ENCODE measurements around the gene YPEL1.

YPEL1 gene

DNA sequence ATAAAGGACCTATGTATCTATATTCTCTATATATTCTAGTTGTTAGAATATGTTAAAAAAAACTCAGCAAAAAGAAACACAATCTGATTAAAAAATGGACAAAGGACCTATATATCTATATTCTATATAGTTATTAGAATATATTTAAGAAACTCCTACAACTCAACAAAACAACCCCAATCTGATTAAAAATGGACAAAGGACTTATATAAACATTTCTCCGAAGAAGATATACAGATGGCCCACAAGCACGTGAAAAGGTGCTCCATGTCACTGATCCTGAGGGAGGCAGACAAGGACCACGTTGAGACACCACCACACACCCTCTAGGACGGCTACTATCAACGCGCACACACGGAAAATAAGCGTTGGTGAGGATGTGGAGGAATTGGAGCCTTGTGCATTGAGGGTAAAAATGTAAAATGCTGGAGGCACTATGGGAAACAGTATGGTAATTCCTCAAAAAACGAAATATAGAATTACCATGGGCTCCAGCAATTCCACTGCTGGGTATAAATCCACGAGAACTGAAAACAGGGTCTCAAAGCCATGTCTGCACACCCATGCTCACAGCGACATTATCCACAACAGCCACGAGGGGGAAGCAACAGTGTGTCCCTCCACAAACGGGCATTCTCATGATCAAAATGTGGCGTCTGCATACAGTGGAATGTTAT lies 22.7 kb downstream of the YPEL1 start:
- H3K27ac ChIP-seq (ENCODE audit: insufficient read depth, low read depth, low read length, poor library complexity, severe bottlenecking) = no peak overlapping the region
- WGBS, 2 experiments = 57 to 66% methylated on average over 14 of the region's 14 CpGs

DNA sequence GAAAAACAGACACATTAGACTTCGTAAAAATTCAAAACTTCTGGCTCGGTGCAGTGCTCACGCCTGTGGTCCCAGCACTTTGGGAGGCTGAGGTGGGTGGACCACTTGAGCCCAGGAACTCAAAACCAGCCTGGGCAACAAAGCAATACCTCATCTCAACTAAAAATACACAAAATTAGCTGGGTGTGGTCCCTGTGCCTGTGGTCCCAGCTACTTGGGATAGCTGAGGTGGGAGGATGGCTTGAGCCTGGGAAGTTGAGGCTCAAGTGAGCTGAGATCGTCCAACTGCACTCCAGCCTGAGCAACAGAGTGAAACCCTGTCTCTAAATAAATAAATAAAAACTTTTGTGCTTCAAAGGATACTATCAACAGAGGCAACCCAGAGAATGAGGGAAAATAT lies 23.7 kb downstream of the YPEL1 start:
- Histone ChIP-seq H3K27ac (ENCODE audit: insufficient read depth, low read depth, low read length, poor library complexity, severe bottlenecking) (no peak overlapping the region), H3K36me3 (ENCODE audit: control insufficient read depth, insufficient read depth, low read length) (peaks cover 4% of the 10 kb centered on the region), H3K9me3 (ENCODE audit: control insufficient read depth, low read length) (no peaks in the 10 kb centered on the region), H3K4me1 (ENCODE audit: control insufficient read depth, insufficient read depth, low read length) (peaks cover 4% of the 10 kb centered on the region), H3K27me3 (ENCODE audit: control insufficient read depth, insufficient read depth, low read length, poor library complexity, severe bottlenecking) (no peaks in the 10 kb centered on the region), H3K4me3 (ENCODE audit: insufficient read depth, low read depth, low read length) (no peak overlapping the region)
- 92 to 99% methylated on average over 4 of the region's 4 CpGs for WGBS, 2 experiments

More for the DNA sequence above, 22.7 kb downstream of the YPEL1 start:
- H3K4me1 ChIP-seq (ENCODE audit: control insufficient read depth, insufficient read depth, low read length) = peaks cover 4% of the 10 kb centered on the region
- peaks cover 4% of the 10 kb centered on the region for H3K36me3 ChIP-seq (ENCODE audit: control insufficient read depth, insufficient read depth, low read length)
- H3K9me3 ChIP-seq (ENCODE audit: control insufficient read depth, low read length) = no peaks in the 10 kb centered on the region
- H3K27me3 ChIP-seq (ENCODE audit: control insufficient read depth, insufficient read depth, low read length, poor library complexity, severe bottlenecking) = no peaks in the 10 kb centered on the region
- no peak overlapping the region for H3K4me3 ChIP-seq (ENCODE audit: insufficient read depth, low read depth, low read length)

DNA sequence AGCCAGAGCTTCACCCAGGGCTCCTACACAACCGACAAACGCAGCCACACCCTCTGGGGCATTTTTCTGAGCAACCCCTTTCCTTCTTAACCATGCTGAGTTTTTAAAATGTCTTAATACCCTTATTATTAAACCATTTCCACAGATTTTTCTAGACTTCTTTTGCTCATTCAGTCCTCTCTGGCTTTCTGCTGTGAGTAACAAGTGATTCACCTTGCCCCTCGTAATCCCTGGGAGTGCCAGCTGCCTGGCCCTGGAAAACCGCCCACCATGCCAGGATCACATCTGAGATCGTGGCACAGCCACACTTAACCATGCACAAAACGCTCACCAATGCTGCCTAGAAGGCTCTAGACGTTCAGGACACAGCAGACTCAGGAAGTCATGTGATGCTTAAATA lies 25.4 kb downstream of the YPEL1 start:
- Histone ChIP-seq H3K27me3 (ENCODE audit: control insufficient read depth, insufficient read depth, low read length, poor library complexity, severe bottlenecking) (no peaks in the 10 kb centered on the region), H3K9me3 (ENCODE audit: control insufficient read depth, low read length) (no peaks in the 10 kb centered on the region), H3K4me1 (ENCODE audit: control insufficient read depth, insufficient read depth, low read length) (peaks cover 4% of the 10 kb centered on the region), H3K27ac (ENCODE audit: insufficient read depth, low read depth, low read length, poor library complexity, severe bottlenecking) (no peak overlapping the region), H3K36me3 (ENCODE audit: control insufficient read depth, insufficient read depth, low read length) (peaks cover 4% of the 10 kb centered on the region), H3K4me3 (ENCODE audit: insufficient read depth, low read depth, low read length) (no peak overlapping the region)
- 92 to 93% methylated on average over 7 of the region's 7 CpGs for WGBS, 2 experiments

DNA sequence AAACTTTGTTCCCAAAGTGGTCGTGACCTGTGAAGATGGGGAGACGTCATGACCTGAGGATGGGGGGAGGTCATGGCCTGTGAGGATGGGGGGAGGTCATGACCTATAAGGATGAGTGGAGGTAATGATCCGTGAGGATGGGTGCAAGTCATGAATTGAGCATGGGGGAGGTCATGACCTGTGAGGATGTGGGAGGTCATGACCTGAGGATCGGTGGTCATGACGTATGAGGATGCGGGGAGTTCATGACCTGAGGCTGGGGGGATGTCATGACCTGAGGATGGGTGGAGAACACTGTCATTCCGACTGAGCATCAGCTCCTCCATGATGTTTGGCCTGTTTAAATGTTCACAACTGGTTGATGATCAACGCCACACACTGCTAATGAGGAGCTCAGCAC lies 25.9 kb downstream of the YPEL1 start:
- Histone ChIP-seq H3K36me3 (ENCODE audit: control insufficient read depth, insufficient read depth, low read length) (peaks cover 4% of the 10 kb centered on the region), H3K4me1 (ENCODE audit: control insufficient read depth, insufficient read depth, low read length) (peaks cover 4% of the 10 kb centered on the region), H3K4me3 (ENCODE audit: insufficient read depth, low read depth, low read length) (no peak overlapping the region), H3K27ac (ENCODE audit: insufficient read depth, low read depth, low read length, poor library complexity, severe bottlenecking) (no peak overlapping the region), H3K27me3 (ENCODE audit: control insufficient read depth, insufficient read depth, low read length, poor library complexity, severe bottlenecking) (no peaks in the 10 kb centered on the region), H3K9me3 (ENCODE audit: control insufficient read depth, low read length) (no peaks in the 10 kb centered on the region)
- WGBS, 2 experiments = 95 to 96% methylated on average over 8 of the region's 8 CpGs

DNA sequence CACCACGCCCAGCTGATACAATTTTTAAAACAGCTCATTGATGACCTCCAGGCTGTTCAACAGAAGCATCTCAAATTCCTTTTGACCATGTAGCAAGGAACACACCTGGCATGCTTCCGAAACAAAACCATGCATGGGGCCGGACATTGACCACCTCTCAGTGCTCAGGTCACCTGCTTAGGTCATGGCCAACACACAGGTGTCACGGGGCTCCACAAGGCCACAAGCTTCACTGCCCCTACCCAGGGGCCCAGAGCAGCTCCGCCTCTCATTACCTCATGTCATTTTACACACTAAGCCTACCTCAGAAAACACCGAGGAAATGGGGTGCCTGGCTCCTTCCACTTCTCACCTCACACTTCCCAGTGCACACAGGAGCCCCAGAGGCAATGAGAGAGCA lies 26.6 kb downstream of the YPEL1 start:
- no peak overlapping the region for H3K27ac ChIP-seq (ENCODE audit: insufficient read depth, low read depth, low read length, poor library complexity, severe bottlenecking)
- H3K36me3 ChIP-seq (ENCODE audit: control insufficient read depth, insufficient read depth, low read length) = peaks cover 4% of the 10 kb centered on the region
- peaks cover 4% of the 10 kb centered on the region for H3K4me1 ChIP-seq (ENCODE audit: control insufficient read depth, insufficient read depth, low read length)
- H3K9me3 ChIP-seq (ENCODE audit: control insufficient read depth, low read length) = no peaks in the 10 kb centered on the region
- H3K27me3 ChIP-seq (ENCODE audit: control insufficient read depth, insufficient read depth, low read length, poor library complexity, severe bottlenecking) = no peaks in the 10 kb centered on the region
- H3K4me3 ChIP-seq (ENCODE audit: insufficient read depth, low read depth, low read length) = no peak overlapping the region
- 94 to 96% methylated on average over 6 of the region's 6 CpGs for WGBS, 2 experiments

DNA sequence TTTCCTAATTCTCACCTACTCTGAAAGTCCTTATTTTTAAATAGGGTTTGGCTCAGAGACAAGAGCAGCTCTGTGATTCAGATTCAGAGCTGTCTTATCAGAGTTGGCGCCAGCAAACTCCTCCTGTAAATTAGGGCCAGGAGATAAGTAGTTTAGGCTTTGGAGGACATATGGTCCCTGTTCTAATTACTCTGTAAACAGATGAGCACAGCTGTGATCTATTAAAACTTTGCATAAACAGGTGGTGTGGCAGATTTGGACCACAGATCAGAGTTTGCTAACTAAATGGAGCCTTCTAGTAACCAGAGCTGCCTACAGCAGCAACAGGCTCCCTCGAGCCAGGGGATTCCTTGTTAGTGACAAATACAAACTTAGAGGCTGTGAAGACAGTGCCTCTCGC lies 27.9 kb downstream of the YPEL1 start:
- 94 to 96% methylated on average over 3 of the region's 3 CpGs for WGBS, 2 experiments

DNA sequence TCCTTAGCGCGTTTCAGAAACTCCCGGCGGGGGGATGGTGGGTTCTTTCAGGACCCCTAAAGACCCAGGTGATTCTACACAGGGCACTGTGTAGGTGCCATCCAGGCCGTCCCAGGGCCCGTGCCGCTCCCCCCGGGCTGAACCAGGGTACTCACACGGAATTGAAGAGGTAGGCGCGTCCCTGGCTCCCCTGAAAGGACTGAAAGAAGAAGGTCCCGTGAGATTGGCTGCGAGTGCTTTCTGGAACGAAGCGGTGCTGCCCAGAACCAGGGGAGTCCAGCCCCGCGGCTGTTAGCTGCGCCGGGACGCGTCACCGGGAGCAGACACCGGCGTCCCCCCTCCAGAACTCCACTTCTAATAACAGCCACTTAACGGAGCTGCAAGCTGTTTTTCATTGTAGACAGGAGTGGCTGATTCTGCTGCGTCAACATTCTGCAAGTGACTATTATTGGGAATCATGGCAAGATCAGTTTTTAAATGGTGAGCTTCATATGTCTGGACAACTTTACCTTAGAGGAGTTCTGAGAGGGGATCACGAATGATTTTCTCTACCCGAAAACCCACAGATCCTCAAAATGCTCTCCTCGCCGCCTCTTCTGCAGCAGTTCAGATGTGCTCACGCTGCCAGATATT lies 31.8 kb downstream of the YPEL1 start:
- WGBS, 2 experiments = 96 to 97% methylated on average over 31 of the region's 31 CpGs
- H3K4me3 ChIP-seq (ENCODE audit: insufficient read depth, low read depth, low read length) = no peak overlapping the region
- H3K9me3 ChIP-seq (ENCODE audit: control insufficient read depth, low read length) = no peaks in the 10 kb centered on the region
- H3K27me3 ChIP-seq (ENCODE audit: control insufficient read depth, insufficient read depth, low read length, poor library complexity, severe bottlenecking) = no peaks in the 10 kb centered on the region
- peaks cover 2% of the 10 kb centered on the region for H3K4me1 ChIP-seq (ENCODE audit: control insufficient read depth, insufficient read depth, low read length)
- H3K36me3 ChIP-seq (ENCODE audit: control insufficient read depth, insufficient read depth, low read length) = peaks cover 30% of the 10 kb centered on the region
- H3K27ac ChIP-seq (ENCODE audit: insufficient read depth, low read depth, low read length, poor library complexity, severe bottlenecking) = no peak overlapping the region

More for the DNA sequence above, 27.9 kb downstream of the YPEL1 start:
- Histone ChIP-seq H3K36me3 (ENCODE audit: control insufficient read depth, insufficient read depth, low read length) (peaks cover 13% of the 10 kb centered on the region), H3K4me3 (ENCODE audit: insufficient read depth, low read depth, low read length) (no peak overlapping the region), H3K9me3 (ENCODE audit: control insufficient read depth, low read length) (no peaks in the 10 kb centered on the region), H3K27me3 (ENCODE audit: control insufficient read depth, insufficient read depth, low read length, poor library complexity, severe bottlenecking) (no peaks in the 10 kb centered on the region), H3K27ac (ENCODE audit: insufficient read depth, low read depth, low read length, poor library complexity, severe bottlenecking) (no peak overlapping the region), H3K4me1 (ENCODE audit: control insufficient read depth, insufficient read depth, low read length) (no peaks in the 10 kb centered on the region)

DNA sequence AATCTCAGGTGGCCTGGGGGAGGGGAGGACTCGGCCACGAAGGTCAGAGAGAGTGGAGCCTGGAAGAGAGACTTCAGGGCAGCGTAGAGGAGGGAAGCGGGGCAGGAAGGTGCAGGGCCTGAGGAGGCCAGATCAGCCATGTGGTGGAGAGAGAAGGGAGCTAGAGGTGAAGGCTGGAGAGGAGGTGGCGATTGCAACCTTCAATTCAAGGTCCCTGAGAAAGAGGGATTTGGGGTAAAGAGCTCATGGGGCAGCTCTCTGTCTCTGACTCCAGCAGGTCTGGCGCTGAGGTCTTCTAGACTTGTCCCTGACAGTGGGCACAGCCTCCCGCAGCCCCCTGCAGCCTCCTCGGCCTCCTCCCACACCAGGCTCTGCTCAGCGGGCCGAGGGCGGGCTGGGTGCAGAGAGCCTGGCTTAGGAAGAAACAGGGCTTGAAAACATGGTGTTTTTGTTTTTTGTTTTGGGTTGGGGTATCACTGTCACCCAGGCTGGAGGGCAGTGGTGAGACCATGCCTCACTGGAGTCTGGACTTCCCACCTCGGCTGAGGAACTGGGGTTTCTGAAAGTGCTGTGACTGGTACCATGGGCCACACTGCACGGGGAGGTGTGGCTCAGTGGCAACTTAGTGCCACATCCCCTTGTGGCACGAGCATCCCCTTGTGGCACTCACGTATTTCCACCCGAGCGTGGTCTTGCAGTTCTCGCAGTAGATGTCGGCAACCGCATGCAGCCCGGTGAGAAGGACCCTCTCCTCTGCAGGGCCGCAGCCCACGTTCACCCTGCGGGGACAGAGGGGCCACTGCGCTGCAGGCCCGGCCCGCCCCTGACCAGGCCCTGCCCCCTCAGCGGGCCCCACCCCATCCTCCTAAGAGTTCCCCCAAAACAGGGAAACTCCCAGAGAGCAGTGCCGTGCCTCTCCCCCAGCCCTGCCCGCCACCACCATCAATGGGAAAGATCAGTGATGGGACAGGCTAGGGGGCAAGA lies 32.6 kb downstream of the YPEL1 start:
- Histone ChIP-seq H3K27ac (ENCODE audit: insufficient read depth, low read depth, low read length, poor library complexity, severe bottlenecking) (no peak overlapping the region), H3K4me3 (ENCODE audit: insufficient read depth, low read depth, low read length) (no peak overlapping the region), H3K36me3 (ENCODE audit: control insufficient read depth, insufficient read depth, low read length) (peaks cover 31% of the 10 kb centered on the region), H3K4me1 (ENCODE audit: control insufficient read depth, insufficient read depth, low read length) (peaks cover 4% of the 10 kb centered on the region), H3K27me3 (ENCODE audit: control insufficient read depth, insufficient read depth, low read length, poor library complexity, severe bottlenecking) (no peaks in the 10 kb centered on the region), H3K9me3 (ENCODE audit: control insufficient read depth, low read length) (no peaks in the 10 kb centered on the region)
- 95% methylated on average over 30 of the region's 30 CpGs for WGBS, 2 experiments

DNA sequence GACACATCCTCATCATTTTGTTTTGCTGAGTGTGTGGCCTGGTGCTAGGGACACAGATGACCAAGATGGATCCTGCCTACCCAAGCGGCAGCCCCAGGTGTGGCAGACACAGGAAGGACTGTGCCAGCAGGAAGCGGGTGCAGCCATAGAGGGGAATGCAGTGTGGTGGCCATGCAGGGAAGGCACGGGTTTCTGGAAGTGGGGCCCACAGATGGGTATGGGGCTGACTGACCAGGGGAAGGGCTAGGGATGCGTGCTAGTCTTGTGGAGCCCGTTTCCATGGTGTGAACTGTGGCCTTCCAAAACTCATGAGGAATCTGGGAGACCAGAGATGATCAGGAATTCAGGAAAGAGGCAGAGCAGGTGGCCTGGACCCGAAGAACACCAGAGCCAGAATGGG lies 33.5 kb downstream of the YPEL1 start:
- H3K4me3 ChIP-seq (ENCODE audit: insufficient read depth, low read depth, low read length) = no peak overlapping the region
- H3K4me1 ChIP-seq (ENCODE audit: control insufficient read depth, insufficient read depth, low read length) = peaks cover 4% of the 10 kb centered on the region
- no peaks in the 10 kb centered on the region for H3K27me3 ChIP-seq (ENCODE audit: control insufficient read depth, insufficient read depth, low read length, poor library complexity, severe bottlenecking)
- H3K36me3 ChIP-seq (ENCODE audit: control insufficient read depth, insufficient read depth, low read length) = peaks cover 36% of the 10 kb centered on the region
- 97 to 98% methylated on average over 6 of the region's 6 CpGs for WGBS, 2 experiments
- no peak overlapping the region for H3K27ac ChIP-seq (ENCODE audit: insufficient read depth, low read depth, low read length, poor library complexity, severe bottlenecking)
- no peaks in the 10 kb centered on the region for H3K9me3 ChIP-seq (ENCODE audit: control insufficient read depth, low read length)
